ENCODE results near the gene B3GLCT. TPM values are rescaled to one million over a fixed set of nuclear protein-coding genes. Genes with fewer than 3 reads are reported as not detected.

B3GLCT gene
- total RNA-seq, 2 donors from 2014 or later, result 2.8 to 3.1 TPM

DNA sequence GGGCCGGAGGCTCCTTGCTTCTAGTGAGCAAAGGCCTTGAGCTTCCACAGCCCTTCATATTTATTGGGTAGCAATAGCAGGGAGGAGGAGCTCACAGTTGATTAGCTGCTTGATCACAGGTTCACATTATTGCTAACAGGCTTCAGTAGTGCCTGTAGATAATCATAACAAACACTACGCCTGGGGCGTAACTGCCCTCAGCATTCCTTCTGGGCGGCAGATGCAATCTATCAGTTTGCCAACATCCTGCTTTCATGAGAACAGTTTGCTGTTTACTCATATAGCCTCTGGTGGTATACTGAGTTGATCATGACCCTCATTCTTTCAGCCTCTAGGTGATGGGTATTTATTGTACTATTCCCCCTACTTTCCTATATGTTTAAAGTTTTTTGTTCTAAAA lies 149.4 kb downstream of the B3GLCT start:
- no peaks in the 10 kb centered on the region for H3K27me3 ChIP-seq
- no peaks in the 10 kb centered on the region for H3K36me3 ChIP-seq
- H3K9ac ChIP-seq (ENCODE audit: low read depth in 2 of 2, low read length in 2 of 2), result no peak overlapping the region
- H3K4me3 ChIP-seq, result no peak overlapping the region
- no peak for DNase-seq
- H3K9me3 ChIP-seq, result no peaks in the 10 kb centered on the region
- TF ChIP-seq, protein P1, sequence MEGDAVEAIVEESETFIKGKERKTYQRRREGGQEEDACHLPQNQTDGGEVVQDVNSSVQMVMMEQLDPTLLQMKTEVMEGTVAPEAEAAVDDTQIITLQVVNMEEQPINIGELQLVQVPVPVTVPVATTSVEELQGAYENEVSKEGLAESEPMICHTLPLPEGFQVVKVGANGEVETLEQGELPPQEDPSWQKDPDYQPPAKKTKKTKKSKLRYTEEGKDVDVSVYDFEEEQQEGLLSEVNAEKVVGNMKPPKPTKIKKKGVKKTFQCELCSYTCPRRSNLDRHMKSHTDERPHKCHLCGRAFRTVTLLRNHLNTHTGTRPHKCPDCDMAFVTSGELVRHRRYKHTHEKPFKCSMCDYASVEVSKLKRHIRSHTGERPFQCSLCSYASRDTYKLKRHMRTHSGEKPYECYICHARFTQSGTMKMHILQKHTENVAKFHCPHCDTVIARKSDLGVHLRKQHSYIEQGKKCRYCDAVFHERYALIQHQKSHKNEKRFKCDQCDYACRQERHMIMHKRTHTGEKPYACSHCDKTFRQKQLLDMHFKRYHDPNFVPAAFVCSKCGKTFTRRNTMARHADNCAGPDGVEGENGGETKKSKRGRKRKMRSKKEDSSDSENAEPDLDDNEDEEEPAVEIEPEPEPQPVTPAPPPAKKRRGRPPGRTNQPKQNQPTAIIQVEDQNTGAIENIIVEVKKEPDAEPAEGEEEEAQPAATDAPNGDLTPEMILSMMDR (IDR thresholded peaks at IDR 0.05), result no peak
- H3K4me1 ChIP-seq, result no peaks in the 10 kb centered on the region
- intact Hi-C loops (cut with DNase I), result no loop called here
- H3K27ac ChIP-seq, result no peak overlapping the region

- Histone ChIP-seq H3K4me1 (no peaks in the 10 kb centered on the region), H3K9me3 (no peaks in the 10 kb centered on the region), H3K4me3 (no peak overlapping the region), H3K36me3 (no peaks in the 10 kb centered on the region), H3K9ac (ENCODE audit: low read depth in 2 of 2, low read length in 2 of 2) (no peak overlapping the region), H3K27me3 (no peaks in the 10 kb centered on the region), H3K27ac (no peak overlapping the region)
- no peak for DNase-seq
- intact Hi-C loops (cut with DNase I), result no loop called here
- TF ChIP-seq, protein P1 (IDR thresholded peaks at IDR 0.05), result no peak
Observed at GRCh38 chr13:31350560-31350959, 150.8 kb downstream of the B3GLCT start.

- H3K4me3 ChIP-seq, result no peak overlapping the region
- TF ChIP-seq, protein P1 (IDR thresholded peaks at IDR 0.05), result no peak
- H3K27me3 ChIP-seq, result no peaks in the 10 kb centered on the region
- H3K4me1 ChIP-seq, result no peaks in the 10 kb centered on the region
- H3K27ac ChIP-seq, result no peak overlapping the region
- intact Hi-C loops (cut with DNase I), result no loop called here
- no peaks in the 10 kb centered on the region for H3K9me3 ChIP-seq
- DNase-seq, result no peak
- no peak overlapping the region for H3K9ac ChIP-seq (ENCODE audit: low read depth in 2 of 2, low read length in 2 of 2)
- H3K36me3 ChIP-seq, result no peaks in the 10 kb centered on the region
Observed at GRCh38 chr13:31351376-31351775, 151.6 kb downstream of the B3GLCT start.

- H3K4me3 ChIP-seq, result no peak overlapping the region
- H3K27ac ChIP-seq, result no peak overlapping the region
- TF ChIP-seq, protein P1 (IDR thresholded peaks at IDR 0.05), result no peak
- no peaks in the 10 kb centered on the region for H3K36me3 ChIP-seq
- no peak overlapping the region for H3K9ac ChIP-seq (ENCODE audit: low read depth in 2 of 2, low read length in 2 of 2)
- no peak for DNase-seq
- no peaks in the 10 kb centered on the region for H3K9me3 ChIP-seq
- H3K4me1 ChIP-seq, result no peaks in the 10 kb centered on the region
- intact Hi-C loops (cut with DNase I), result no loop called here
- H3K27me3 ChIP-seq, result no peaks in the 10 kb centered on the region
Observed at GRCh38 chr13:31352467-31352866, 152.7 kb downstream of the B3GLCT start.

GRCh38 chr13:31355001-31355400 lies 155.2 kb downstream of the B3GLCT start:
- TF ChIP-seq, protein P1 (IDR thresholded peaks at IDR 0.05), result no peak
- no peaks in the 10 kb centered on the region for H3K9me3 ChIP-seq
- intact Hi-C loops (cut with DNase I), result no loop called here

GRCh38 chr13:31356991-31357390 lies 157.2 kb downstream of the B3GLCT start:
- Histone ChIP-seq H3K9ac (ENCODE audit: low read depth in 2 of 2, low read length in 2 of 2) (no peak overlapping the region), H3K4me3 (no peak overlapping the region), H3K27ac (no peak overlapping the region), H3K36me3 (no peaks in the 10 kb centered on the region), H3K27me3 (no peaks in the 10 kb centered on the region), H3K4me1 (no peaks in the 10 kb centered on the region), H3K9me3 (no peaks in the 10 kb centered on the region)
- intact Hi-C loops (cut with DNase I), result no loop called here
- DNase-seq, result no peak
- TF ChIP-seq, protein P1 (IDR thresholded peaks at IDR 0.05), result no peak

More at GRCh38 chr13:31355001-31355400, 155.2 kb downstream of the B3GLCT start:
- no peak overlapping the region for H3K9ac ChIP-seq (ENCODE audit: low read depth in 2 of 2, low read length in 2 of 2)
- H3K27ac ChIP-seq, result no peak overlapping the region
- no peaks in the 10 kb centered on the region for H3K27me3 ChIP-seq
- H3K36me3 ChIP-seq, result no peaks in the 10 kb centered on the region
- H3K4me1 ChIP-seq, result no peaks in the 10 kb centered on the region
- no peak overlapping the region for H3K4me3 ChIP-seq
- DNase-seq, result no peak

Data from colonic mucosa (tissue), 4 donors.